Fibroblast of skin of right quadriceps (primary cell): ENCODE results near the gene OMD.

Experiments used
- DNase-seq: peaks from one replicate; pipeline ENCODE4 v3.0.0-alpha.2; 2013

The OMD gene, protein sequence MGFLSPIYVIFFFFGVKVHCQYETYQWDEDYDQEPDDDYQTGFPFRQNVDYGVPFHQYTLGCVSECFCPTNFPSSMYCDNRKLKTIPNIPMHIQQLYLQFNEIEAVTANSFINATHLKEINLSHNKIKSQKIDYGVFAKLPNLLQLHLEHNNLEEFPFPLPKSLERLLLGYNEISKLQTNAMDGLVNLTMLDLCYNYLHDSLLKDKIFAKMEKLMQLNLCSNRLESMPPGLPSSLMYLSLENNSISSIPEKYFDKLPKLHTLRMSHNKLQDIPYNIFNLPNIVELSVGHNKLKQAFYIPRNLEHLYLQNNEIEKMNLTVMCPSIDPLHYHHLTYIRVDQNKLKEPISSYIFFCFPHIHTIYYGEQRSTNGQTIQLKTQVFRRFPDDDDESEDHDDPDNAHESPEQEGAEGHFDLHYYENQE

GRCh38 chr9:92424340-92424739, at the start of gene OMD:
TSS of gene OMD (minus strand) at chr9:92424471. CDS start at chr9:92417558, 6,913 bp downstream.
- peak; percentile 62 for DNase-seq

GRCh38 chr9:92468206-92468605, 43.9 kb upstream of the OMD start:
- DNase-seq: peak; percentile 68

DNA sequence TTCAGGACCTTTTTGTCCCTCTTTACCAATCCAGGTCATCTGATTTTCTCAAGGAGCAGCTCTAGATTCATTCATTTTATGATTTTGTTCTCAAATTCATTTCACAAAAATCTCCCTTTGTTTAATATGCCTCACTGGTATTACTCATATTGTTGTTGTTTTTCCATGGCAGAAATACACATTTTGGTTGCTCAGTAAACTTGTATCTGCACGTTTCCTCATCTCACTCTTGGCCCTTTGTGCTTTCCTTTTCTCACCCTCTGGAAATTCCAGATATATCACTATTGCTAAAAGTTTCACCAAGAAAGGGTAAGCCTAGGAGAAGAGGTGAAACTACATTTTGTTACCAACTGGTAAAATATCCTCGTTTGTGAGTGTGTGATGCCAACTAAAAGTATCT, 43.2 kb upstream of the OMD start:
- no peak for DNase-seq

DNA sequence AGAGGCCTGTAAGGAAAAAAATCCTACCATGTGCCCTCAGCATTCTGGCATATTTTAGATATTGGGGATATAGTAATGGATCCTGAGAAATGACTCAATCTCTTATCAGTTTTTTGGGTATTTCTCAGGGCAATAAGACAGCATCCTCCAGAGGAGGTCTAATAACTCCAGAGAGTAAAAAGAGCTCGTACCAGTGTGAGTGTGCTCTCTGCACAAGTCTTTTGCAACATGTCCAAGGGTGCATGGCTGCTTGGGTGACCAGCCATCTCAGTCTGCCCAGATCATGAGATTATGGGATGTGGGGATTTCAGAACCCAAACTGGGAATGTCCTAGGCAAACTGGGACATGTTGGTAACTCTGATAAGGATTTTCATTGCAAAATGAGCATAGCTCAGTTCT, 42.8 kb upstream of the OMD start:
- no peak for DNase-seq

- DNase-seq: peak; percentile 93
Observed at GRCh38 chr9:92463984-92464383, 39.7 kb upstream of the OMD start.

DNA sequence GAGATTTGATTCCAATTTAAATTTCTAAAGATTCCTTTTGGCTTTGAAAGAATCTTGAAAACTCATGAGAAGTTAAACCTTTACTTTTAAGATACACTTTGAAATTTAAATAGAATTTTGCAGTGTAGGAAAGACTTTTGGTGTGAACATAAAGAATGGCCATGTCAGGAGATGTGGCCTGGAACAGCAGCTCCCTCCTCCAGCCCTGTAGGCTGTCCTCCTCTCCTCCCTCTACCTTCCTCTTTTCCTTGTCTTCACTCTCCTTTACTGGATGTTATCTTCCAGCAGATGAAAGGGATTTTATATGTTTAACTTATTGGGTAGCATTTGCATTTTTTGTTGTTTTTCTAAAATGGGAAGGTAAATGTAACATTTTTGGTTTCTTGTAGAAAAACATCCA, 39.1 kb upstream of the OMD start:
- no peak for DNase-seq

- no peak for DNase-seq
Observed at GRCh38 chr9:92457576-92457975, 33.3 kb upstream of the OMD start.

DNA sequence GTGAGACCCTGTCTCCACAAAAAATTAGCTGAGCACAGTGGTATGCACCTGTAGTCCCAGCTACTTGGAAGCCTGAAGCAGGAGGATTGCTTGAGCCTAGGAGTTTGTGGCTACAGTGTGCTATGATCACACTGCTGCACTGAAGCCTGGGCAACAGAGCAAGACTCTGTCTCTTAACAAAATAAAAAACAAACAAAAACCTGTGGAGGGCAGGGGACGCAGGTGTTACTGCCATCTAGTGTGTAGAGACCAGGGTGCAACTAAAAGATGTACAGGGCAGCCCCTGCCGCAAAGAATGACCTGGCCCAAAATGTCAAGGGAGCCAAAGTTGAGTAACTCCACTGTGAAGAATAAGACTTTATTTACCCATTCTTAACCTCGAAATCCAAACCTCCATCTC, 30.9 kb upstream of the OMD start:
- no peak for DNase-seq

GRCh38 chr9:92446536-92446935, 22.3 kb upstream of the OMD start:
- DNase-seq: no peak

DNA sequence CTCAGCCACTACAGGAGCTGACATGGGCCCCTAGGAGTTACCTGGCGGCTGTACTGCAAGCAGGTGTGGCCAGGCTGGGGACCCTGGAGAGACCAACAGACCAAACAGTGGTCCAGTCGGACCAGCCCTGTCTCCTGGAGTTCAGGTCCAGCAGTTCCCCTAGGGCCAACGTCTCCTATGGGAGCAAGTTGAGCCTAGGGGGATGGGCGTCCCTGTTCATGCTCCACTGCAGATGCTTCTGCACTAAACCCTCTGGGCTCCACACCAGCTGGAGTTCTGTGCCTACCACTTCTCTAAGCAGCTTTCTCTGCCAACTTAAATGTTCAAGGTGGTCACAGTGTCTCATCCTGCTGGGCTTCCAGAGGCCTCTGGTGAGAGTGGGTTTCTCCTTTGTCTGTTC, 20.6 kb upstream of the OMD start:
- DNase-seq: no peak

DNA sequence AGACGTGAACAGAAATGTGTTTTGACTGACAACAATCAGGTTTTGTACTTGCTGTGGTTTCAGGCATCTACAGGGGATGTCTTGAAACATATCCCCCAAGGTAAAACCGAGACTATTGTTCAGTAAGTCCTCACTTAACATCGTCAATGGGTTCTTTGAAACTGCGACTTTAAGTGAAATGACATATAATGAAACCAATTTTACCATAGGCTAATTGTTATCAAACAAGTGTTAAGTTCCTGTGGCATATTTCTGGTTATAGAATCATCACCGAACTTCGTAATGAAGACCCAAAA, 16.4 kb upstream of the OMD start:
- DNase-seq: no peak

DNA sequence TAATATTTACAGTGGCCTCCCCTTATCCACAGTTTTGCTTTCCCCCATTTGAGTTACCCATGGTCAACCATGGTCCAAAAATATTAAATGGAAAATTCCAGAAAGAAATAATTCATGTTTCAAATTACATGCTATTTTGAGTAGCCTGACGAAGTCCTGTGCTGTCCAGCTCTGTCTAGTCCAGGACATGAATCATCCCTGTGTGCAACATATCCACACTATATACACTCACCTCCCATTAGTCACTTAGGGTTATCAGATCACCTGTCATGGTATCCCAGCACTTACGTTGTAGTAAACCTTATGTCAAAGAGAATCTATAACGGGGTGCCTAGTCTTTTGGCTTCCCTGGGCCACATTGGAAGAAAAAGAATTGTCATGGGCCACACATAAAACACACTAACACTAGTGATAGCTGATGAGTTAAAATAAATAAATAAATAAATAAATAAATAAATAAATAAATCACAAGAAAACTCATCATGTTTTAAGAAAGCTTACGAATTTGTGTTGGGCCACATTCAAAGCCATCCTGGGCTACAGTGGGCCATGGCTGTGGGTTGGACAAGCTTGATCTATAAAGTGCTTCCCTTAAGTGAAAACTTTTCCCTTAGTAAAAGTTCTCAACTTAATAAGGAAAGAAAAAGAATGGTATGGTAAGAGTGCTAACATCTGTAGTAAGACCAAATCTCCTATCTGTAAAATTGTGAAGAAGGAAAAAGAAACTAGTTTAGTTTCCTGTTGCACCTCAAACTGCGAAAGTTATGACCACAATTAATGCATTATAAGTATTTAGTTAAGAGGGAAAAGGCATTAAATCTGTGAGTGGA, 15.9 kb upstream of the OMD start:
- peak; percentile 24 for DNase-seq

GRCh38 chr9:92438900-92439526, 14.7 kb upstream of the OMD start:
- no peak for DNase-seq

- DNase-seq: no peak
Observed at GRCh38 chr9:92435263-92435662, 11.0 kb upstream of the OMD start.

DNA sequence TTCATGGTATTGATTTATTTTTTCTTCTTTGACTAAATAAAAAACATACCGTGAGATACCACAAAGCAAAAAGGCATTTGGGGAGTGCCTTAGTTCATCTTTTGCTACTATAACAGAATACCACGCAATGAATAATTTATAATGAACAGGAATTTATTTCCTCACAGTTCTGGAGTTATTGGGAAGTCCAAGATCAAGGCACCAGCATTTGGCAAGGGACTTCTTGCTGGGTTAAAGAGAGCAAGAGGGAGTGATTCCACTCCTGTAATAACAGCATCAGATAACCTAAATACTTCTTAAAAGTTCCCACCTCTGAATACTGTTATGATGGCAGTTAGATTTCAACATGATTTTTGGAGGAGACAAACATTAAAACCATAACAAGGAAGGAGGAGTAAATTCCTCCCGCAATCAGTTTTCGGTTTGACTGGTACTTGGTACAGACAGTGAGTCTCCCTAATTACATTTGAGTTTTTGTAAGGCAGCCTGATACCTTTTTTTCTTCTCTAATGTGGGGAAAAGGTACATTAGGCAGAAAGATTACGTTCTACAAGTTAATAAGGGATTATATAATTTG, 8.8 kb upstream of the OMD start:
- DNase-seq: no peak

DNA sequence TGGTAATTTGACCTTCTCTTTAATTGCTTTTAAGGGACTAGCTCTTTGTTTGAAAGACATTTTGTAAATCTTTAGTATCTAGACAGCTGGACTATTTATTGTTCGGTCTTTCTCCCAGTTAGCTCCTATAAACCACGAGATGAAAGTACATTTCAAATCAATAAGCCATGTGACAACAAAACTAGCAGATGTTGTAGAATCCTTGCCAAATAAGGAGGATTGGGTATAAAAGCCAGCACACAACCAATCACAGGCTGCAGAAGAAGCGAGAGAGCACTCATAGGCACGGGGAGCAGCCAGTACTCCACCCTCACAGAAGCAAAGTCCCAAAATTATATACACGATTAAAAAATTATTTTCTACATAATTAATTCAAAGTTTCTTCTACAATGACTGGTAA, 8.1 kb upstream of the OMD start:
- no peak for DNase-seq

DNA sequence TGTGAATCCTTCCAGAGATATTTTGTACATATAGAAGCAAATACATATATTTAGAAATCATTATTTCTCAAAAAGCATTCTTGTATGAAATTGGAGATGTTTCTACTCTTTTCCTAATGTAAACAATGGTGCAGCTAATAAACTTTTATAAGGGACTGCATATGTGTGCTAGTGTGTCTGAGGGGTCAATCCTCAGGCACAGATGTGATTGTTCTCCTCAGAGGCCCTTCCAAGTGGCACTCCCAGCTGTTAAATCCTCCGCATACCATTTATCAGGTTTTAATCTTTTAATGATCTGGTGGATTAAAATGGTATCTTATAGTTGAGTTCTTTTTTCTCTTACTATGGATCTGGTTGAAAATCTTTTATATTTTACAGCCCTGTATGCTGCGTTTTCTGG, 5.6 kb upstream of the OMD start:
- no peak for DNase-seq

GRCh38 chr9:92426501-92427145, 2.4 kb upstream of the OMD start:
- no peak for DNase-seq

DNA sequence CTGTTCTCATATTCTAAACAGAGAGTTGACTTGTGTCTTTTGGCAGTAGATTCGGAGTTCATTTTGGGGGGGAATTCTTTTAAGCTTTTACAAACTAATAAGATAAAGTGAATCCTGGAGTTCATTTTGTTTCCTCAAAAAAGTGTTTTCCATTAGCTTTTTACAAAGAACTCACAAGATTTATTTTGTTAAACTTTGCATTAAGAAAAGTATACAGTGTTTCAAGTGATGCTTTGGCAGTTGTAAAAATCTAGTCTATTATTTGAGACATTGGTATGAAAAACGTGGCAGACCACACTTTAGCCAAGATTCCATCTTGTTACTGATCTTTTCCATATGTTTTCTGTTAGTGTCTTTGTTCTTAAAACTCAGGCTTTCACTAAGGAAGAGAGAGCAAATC, 1.2 kb upstream of the OMD start:
- DNase-seq: peak; percentile 74

DNA sequence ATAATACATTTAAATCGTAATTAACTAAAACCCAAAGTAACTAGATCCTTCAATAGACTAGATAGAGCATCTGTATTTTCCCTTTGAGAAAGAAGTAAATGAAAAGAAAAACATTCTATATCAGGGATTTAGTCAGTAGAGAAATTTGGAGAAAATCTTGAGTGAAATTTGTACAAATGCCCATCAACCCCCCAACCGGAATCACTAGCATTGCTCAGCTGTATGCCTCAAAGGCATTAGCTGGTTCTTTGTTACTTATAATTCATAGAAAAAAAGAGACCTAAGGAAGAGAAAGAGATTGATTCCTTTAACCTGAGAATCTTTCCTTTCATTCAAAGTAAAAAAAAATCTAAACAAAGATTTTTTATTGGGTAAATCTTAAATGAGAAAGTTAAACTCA, 659 bp downstream of the OMD start:
- DNase-seq: no peak

GRCh38 chr9:92422611-92423338, 1.5 kb downstream of the OMD start:
- DNase-seq: no peak

DNA sequence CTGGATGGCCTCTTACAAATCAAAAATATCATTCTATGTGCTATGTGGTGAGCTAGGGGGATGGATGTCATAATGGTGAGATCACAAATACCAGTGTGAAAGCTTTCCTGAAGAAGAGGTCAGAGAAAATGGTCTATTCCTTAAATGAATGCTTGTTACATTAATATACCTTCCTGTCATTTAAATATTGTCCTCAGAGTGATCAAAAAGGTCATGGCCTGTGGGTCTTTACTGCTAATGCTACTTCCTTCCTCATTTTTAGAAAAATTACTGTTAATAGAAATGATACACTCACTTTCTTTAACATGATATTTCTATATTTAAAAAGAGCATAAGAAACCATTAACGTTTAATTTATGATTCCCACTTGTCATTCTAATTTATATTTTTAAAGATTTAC, 9.7 kb downstream of the OMD start:
- DNase-seq: no peak
